ENCODE measurements around the gene MACIR.

DNA sequence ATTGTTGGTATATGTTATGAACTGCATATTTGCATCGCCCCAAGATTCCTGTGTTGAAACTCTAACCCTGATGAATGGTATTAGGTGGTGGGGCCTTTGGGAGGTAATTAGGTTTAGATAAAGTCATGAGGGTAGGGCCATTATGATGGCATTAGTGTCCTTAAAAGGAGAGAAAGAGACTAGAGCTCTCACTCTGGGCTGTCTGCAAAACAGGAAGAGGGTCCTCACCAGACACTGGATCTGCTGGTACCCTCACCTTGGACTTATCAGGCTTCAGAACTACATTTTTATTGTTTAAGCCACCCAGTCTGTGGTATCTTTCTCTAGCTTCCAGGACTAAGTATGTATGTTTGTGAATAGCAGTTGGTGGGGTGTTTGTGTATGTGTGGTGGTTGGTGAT, 68.9 kb downstream of the MACIR start:
- TF ChIP-seq TCF12 (IDR thresholded peaks at IDR 0.05; ENCODE audit: low read depth) (no peak), CREB1 (IDR thresholded peaks at IDR 0.05; ENCODE audit: low read depth) (no peak), MAX (IDR thresholded peaks at IDR 0.05) (no peak), CEBPB (IDR thresholded peaks at IDR 0.05) (no peak)

All from Ishikawa (cell line).